ENCODE results near the gene ACTC1. TPM values are rescaled to one million over a fixed set of nuclear protein-coding genes. Genes with fewer than 3 reads are reported as not detected.

Gene ACTC1
- total and polyA plus RNA-seq, 12 donors = 3,470 to 17,444 (median 12,633) TPM

DNA sequence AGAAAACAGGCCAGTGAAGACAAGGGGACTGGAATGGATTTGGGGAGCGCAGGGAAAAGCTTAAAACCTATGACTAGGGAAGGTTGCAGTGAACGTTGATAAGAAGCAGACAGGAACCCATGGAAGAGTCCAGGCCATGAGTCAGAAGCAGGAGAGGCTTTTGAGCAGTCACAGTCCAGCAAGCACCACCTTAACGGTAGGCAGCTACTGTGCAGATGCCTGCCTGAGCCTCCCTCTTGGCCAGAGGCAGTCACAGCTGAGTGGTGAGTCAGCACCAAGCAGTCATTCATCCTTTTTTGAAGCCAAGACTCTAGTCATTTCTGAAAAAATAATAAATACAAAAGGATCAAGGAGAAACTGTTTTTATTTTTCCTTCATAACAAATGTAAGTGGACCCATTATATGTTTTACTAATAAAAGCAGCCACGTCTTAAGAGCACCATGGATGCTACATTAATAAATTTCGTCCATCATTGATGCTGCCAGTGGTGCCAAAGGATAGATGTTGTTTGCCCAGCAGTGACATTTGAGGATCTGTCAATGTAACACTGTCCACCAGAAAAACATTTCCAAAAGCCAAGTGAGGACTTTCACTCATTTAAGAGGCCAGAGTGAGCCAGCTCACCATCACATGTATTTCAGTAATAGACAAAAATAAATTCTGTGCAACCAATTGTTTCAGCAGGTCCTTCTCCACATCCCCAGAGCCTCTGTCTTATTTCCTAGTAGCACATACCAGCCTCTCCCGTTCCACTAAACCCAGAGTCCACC, 42.1 kb upstream of the ACTC1 start:
- Histone ChIP-seq H3K4me1 (peaks cover 0 to 12% (median 0%) of the 10 kb centered on the region in 9 donors), H3K9me3 (peaks cover 0 to 25% (median 3%) of the 10 kb centered on the region in 11 donors), H3K27me3 (no peaks in the 10 kb centered on the region), H3K36me3 (no peaks in the 10 kb centered on the region), H3K27ac (no peak overlapping the region), H3K4me3 (no peak overlapping the region)
- ATAC-seq (peak in 3 of 8 donors; percentile 51 to 72 (median 57)), DNase-seq (no peak)
- intact Hi-C loops (cut with DNase I) = no loop called here
- TF ChIP-seq, protein P1, sequence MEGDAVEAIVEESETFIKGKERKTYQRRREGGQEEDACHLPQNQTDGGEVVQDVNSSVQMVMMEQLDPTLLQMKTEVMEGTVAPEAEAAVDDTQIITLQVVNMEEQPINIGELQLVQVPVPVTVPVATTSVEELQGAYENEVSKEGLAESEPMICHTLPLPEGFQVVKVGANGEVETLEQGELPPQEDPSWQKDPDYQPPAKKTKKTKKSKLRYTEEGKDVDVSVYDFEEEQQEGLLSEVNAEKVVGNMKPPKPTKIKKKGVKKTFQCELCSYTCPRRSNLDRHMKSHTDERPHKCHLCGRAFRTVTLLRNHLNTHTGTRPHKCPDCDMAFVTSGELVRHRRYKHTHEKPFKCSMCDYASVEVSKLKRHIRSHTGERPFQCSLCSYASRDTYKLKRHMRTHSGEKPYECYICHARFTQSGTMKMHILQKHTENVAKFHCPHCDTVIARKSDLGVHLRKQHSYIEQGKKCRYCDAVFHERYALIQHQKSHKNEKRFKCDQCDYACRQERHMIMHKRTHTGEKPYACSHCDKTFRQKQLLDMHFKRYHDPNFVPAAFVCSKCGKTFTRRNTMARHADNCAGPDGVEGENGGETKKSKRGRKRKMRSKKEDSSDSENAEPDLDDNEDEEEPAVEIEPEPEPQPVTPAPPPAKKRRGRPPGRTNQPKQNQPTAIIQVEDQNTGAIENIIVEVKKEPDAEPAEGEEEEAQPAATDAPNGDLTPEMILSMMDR (IDR thresholded peaks at IDR 0.05) = no peak
- 65 to 68% methylated on average over 6 of the region's 6 CpGs for WGBS, 2 donors

DNA sequence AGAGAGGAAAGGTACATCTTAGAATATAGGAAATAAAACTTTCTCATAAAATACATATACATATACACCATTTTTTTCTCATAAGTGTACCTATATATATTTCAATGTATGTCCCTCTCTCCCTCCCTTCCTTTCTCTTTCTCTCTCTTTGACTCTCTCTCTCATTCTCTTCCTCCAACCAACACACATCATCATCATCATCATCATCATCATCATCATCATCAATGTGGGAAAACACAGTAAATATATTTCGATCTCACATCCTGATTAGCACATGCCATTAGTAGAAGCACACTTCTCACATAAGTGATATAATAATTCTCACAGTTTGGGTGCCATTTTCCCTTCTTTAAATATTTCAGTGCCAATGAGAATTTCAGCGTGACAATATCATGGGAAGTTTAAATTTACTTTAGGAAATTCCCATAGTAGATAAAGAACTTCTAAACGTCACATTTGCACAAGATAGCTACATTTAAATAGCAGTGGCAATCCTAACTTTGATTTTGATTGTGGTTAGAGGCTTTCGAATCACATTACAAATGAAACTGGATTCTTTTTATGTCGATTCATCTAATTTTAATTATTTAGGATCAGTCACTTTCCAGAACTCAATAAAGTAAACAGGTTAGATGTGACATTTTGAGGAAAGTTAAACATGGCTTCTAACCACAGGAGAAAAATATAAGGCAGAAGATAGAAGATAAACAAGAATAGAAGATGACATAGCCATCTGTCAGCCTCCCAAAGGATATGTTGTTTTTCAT, 33.0 kb upstream of the ACTC1 start:
- intact Hi-C loops (cut with DNase I) = loop anchor here in 2 of 10 donors (10.0 kb wide), 2 partner anchors 64 to 124 kb away; no protein-coding TSS in a partner anchor
- Histone ChIP-seq H3K36me3 (no peaks in the 10 kb centered on the region), H3K27me3 (no peaks in the 10 kb centered on the region), H3K4me1 (no peaks in the 10 kb centered on the region), H3K4me3 (no peak overlapping the region), H3K9me3 (no peaks in the 10 kb centered on the region), H3K27ac (no peak overlapping the region)
- 65 to 82% methylated on average over 5 of the region's 5 CpGs for WGBS, 2 donors
- TF ChIP-seq, protein P1 (IDR thresholded peaks at IDR 0.05) = no peak
- ATAC-seq (no peak), DNase-seq (no peak)

DNA sequence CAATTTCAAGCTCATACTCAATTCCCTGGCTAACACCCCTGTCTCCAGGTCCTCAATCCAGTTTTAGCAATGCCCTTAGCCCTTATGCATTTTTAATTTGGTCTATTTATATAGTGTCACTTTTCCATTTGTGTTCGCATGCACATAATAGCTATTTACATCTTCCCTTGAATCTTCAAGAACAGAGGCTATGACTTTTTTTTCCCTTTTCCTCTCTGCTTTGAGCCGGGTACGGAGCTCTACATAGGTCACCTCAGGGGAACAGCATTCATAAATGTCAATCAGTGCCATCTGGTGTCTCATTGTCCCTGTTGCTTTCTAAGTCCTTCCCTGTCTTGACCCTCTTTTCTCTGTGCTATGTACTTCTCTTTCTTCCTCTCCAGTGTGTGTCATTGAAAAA, 26.5 kb upstream of the ACTC1 start:
- DNase-seq = no peak
- Histone ChIP-seq H3K36me3 (no peaks in the 10 kb centered on the region), H3K27ac (no peak overlapping the region), H3K27me3 (no peaks in the 10 kb centered on the region), H3K4me3 (no peak overlapping the region), H3K9me3 (no peaks in the 10 kb centered on the region), H3K4me1 (no peaks in the 10 kb centered on the region)
- TF ChIP-seq, protein P1 (IDR thresholded peaks at IDR 0.05) = peak in 1 of 9 donors; percentile 22
- intact Hi-C loops (cut with DNase I) = loop anchor here in 2 of 10 donors (10.0 kb wide), 2 partner anchors 57 to 117 kb away; no protein-coding TSS in a partner anchor
- WGBS, 2 donors = 44 to 52% methylated on average over 3 of the region's 3 CpGs
- peak in 3 of 8 donors; percentile 58 to 62 (median 62) for ATAC-seq

DNA sequence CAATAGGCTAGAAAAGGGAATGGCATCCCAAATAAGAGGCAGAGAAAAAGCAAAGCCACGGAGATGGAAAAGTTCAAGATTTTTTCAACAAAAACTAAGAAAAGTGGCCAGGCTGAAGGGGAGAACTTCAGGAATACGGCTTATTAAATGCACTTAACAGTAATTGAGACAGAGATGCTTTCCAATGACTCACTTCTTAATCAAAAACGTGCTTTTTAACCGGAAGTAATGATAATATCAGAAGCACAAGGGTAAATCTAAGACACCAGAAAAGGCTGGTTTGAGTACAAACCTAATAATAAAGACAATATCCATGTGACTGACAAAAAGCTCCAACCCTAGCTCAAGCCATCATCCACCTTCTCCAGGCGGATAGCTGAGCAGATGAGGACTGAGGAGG, 24.8 kb upstream of the ACTC1 start:
- no peaks in the 10 kb centered on the region for H3K36me3 ChIP-seq
- intact Hi-C loops (cut with DNase I) = loop anchor here in 2 of 10 donors (10.0 kb wide), 2 partner anchors 55 to 115 kb away; no protein-coding TSS in a partner anchor
- DNase-seq (no peak), ATAC-seq (no peak)
- no peak overlapping the region for H3K27ac ChIP-seq
- H3K9me3 ChIP-seq = no peaks in the 10 kb centered on the region
- H3K4me1 ChIP-seq = no peaks in the 10 kb centered on the region
- TF ChIP-seq, protein P1 (IDR thresholded peaks at IDR 0.05) = no peak
- no peaks in the 10 kb centered on the region for H3K27me3 ChIP-seq
- H3K4me3 ChIP-seq = no peak overlapping the region
- 78 to 85% methylated on average over 5 of the region's 5 CpGs for WGBS, 2 donors

All from heart right ventricle (tissue), 16 donors.